Measurements from ENCODE around the gene KLF14.
"Not testable (repeated sequence)": the region's sequence is repeated elsewhere in the genome, so short reads cannot be mapped to it uniquely, and the experiment has no call there.

The KLF14 gene

DNA sequence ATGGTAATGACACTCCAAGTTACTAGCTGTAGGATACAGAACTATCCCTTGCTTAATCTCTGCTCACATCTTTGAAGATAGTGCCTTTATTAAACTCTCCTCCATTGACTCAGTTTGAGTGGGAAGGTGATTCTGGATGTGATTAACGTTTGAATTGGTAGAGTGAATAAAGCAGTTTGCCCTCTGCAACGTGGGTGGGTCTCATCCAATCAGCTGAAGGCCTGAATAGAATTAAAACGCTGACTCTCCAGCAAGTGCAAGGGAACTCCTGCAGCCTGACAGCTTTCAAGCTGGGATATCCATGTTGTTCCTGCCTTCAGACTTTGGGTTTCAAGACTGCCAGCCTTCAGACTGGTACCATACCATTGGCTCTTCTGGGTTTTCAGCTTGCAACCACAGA is 21.6 kb downstream of the KLF14 start:
- no peak for DNase-seq

GRCh38 chr7:130708766-130709165 is 25.2 kb downstream of the KLF14 start:
- DNase-seq, result no peak

DNA sequence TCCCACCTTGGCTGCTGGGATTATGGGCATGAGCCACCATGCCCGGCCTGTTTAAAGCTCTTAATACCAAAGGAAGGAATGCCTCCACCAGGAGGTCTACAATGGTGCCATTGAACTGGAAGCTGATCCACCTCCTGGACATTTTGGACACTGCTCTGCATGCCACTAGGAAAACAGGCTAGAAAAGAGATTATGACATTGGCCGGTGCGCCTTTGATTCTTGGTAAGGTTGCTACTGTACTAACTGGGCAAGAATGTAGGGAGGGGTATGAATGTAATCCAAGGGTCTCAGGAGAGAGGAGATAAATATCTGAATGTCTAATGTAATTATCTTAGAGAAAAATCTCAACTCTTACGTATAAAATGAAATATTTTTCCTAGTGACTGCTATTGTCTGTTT is 26.0 kb downstream of the KLF14 start:
- no peak for DNase-seq

GRCh38 chr7:130703851-130704250 is 30.2 kb downstream of the KLF14 start:
- DNase-seq, result no peak

GRCh38 chr7:130701650-130702049 is 32.4 kb downstream of the KLF14 start:
- DNase-seq, result no peak

GRCh38 chr7:130700760-130701159 is 33.2 kb downstream of the KLF14 start:
- DNase-seq, result no peak

DNA sequence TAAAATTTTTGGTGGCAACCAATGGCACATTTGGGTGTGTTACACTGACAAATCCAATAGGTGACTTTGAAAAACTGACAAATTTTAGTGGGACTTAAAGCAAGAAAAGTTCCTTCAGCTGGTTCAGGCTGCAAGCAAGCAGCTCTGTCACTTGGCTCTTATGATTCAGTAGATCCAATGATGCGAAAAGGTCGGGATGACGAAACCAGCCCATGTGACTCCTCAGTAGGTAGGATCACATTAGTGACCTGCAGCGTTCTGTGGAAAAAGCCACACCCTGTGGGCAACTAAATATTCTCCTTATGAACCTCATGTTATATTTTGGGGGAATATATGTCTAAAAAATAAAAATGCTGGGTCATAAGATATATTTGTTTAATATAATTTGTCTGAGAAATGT is 34.3 kb downstream of the KLF14 start:
- no peak for DNase-seq

DNA sequence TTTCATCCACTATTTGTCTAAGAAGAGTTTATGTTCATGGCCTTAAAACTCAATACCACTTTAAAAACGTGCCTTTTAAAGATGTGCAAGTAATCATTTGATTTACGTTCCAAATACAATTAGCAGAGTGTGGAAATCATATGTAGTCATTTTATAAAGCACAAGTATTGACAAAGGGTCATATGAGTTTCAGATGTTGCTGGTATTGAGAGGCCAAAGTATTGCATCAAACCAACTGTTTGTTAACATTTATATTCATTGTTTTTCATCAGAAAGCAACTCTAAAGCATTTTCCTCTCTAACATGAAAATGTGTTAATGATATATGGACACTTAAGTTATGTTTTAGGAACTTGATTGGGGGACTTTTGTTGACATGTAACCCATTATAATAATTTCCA is 36.2 kb downstream of the KLF14 start:
- no peak for DNase-seq

DNA sequence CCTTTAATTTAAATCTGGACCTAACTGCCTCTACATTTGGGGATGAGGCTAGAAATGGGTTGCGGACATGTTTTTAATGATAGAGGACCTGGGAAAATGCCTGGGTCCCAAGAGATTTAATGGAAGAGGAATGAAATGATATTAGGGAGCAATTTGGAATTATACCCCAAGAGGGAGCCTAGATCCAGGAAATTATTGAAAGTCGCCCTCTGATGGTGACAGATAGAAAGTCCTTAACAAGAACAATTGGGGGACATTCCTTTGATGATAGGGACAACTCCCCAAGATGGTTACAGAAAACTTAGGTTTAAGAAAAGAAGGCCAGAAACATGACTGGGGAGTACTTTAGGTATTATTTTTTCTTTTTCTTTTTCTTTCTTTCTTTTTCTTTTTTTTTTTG is 38.2 kb downstream of the KLF14 start:
- no peak for DNase-seq

GRCh38 chr7:130692396-130692795 is 41.6 kb downstream of the KLF14 start:
- not testable (repeated sequence) for DNase-seq

- no peak for DNase-seq
Measured at GRCh38 chr7:130689683-130690082, 44.3 kb downstream of the KLF14 start.

DNA sequence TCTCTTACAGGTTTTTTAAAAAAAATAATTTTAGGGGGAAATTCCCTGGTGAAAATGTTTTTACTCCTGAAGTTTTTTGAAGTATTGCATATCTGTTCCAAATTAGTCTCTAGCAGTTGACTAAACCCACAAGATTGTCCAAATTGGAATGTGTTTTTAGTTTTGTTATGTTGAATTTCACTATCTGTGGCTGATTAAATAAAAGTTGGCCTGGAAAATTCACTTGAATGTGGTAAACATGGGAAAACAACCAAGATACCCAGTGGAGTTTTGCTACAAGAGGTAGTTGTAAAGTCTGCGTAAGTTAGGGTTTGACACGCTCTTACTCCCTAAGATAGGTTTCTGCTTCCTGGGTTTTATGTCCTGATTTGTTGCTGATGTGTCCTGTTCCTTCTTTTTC is 51.0 kb downstream of the KLF14 start:
- DNase-seq, result no peak
